CD8-positive, alpha-beta memory T cell (primary cell): ENCODE measurements around the gene ZNF620. TPM values are rescaled to one million over a fixed set of nuclear protein-coding genes. Genes with fewer than 3 reads are reported as not detected.

Source experiments
- CTCF ChIA-PET: fragments of 350-600 bp; sonication (Branson Sonifier 250); formaldehyde crosslinking; loops from one replicate; lab custom pipeline; 2021; ENCODE audit warnings: antibody characterized with exemption; lab: Charles Lee
- POLR2A ChIA-PET: fragments of 350-600 bp; sonication (Branson Sonifier 250); formaldehyde crosslinking; loops from one replicate; lab custom pipeline; 2021; ENCODE audit warnings: antibody characterized with exemption; lab: Charles Lee
- DNase-seq, 5 donors: peaks; one replicate each; pipeline versions ENCODE4 v3.0.0 to v3.0.0-alpha.2; 2020 to 2022; ENCODE audit warnings: mixed read lengths in 1 of 5
- H3K27ac ChIP-seq: one replicate; pipeline ENCODE4 v1.7.0; 2013; ENCODE audit warnings: low read depth, mild to moderate bottlenecking, low read length, moderate library complexity
- H3K27me3 ChIP-seq: 2 replicates; pipeline ENCODE4 v1.7.0; 2013; ENCODE audit warnings: low read length, mild to moderate bottlenecking; ENCODE audit not compliant: insufficient read depth, poor library complexity, severe bottlenecking
- H3K36me3 ChIP-seq: 2 replicates; pipeline ENCODE4 v1.7.0; 2013; ENCODE audit warnings: mild to moderate bottlenecking, low read length, moderate library complexity; ENCODE audit not compliant: insufficient read depth
- H3K4me1 ChIP-seq: 2 replicates; pipeline ENCODE4 v1.7.0; 2013; ENCODE audit warnings: mild to moderate bottlenecking, low read length, moderate library complexity; ENCODE audit not compliant: insufficient read depth
- H3K4me3 ChIP-seq: 2 replicates; pipeline ENCODE4 v1.7.0; 2013; ENCODE audit warnings: mild to moderate bottlenecking, low read length
- H3K9me3 ChIP-seq: 2 replicates; pipeline ENCODE4 v1.7.0; 2013; ENCODE audit warnings: mild to moderate bottlenecking, low read length
- H3K27ac Mint-ChIP-seq, 8 donors: one replicate each; pipeline ENCODE4 v1.8.0; 2020 to 2021; ENCODE audit warnings: mixed read lengths in 8 of 8, mild to moderate bottlenecking in 6 of 8, inconsistent platforms in 3 of 8, moderate library complexity in 3 of 8
- H3K27me3 Mint-ChIP-seq, 2 donors: one replicate each; pipeline ENCODE4 v1.8.0; 2020 to 2021; ENCODE audit warnings: mixed read lengths in 2 of 2, mild to moderate bottlenecking in 1 of 2, moderate library complexity in 1 of 2
- H3K36me3 Mint-ChIP-seq, 3 donors: one replicate each; pipeline ENCODE4 v1.8.0; 2020 to 2021; ENCODE audit warnings: mixed read lengths in 3 of 3, inconsistent platforms in 1 of 3, mild to moderate bottlenecking in 1 of 3
- H3K4me1 Mint-ChIP-seq, 3 donors: one replicate each; pipeline ENCODE4 v1.8.0; 2020 to 2021; ENCODE audit warnings: mixed read lengths in 3 of 3, inconsistent platforms in 1 of 3, mild to moderate bottlenecking in 1 of 3
- H3K4me3 Mint-ChIP-seq, 7 donors: one replicate each; pipeline ENCODE4 v1.8.0; 2020 to 2021; ENCODE audit warnings: mixed read lengths in 7 of 7, mild to moderate bottlenecking in 6 of 7, moderate library complexity in 4 of 7, inconsistent platforms in 2 of 7
- H3K9me3 Mint-ChIP-seq, 5 donors: one replicate each; pipeline ENCODE4 v1.8.0; 2020 to 2022; ENCODE audit warnings: mixed read lengths in 5 of 5, mild to moderate bottlenecking in 3 of 5, moderate library complexity in 2 of 5, inconsistent platforms in 1 of 5
- polyA plus RNA-seq: library from polyadenylated mRNA; unstranded; fragments of 300-500 nt; fragmentation: Illumina TruSeq; gene quantifications from one replicate; pipeline ENCODE4 v1.2.3, GENCODE V29; 2021
- total RNA-seq, 2 experiments: library from RNA; stranded (reverse); gene quantifications; one replicate each; pipeline ENCODE4 v1.2.3, GENCODE V29; 2021

The ZNF620 gene
- total and polyA plus RNA-seq, 3 experiments from 2014 or later: 2.9 to 7.6 (median 7.1) TPM

DNA sequence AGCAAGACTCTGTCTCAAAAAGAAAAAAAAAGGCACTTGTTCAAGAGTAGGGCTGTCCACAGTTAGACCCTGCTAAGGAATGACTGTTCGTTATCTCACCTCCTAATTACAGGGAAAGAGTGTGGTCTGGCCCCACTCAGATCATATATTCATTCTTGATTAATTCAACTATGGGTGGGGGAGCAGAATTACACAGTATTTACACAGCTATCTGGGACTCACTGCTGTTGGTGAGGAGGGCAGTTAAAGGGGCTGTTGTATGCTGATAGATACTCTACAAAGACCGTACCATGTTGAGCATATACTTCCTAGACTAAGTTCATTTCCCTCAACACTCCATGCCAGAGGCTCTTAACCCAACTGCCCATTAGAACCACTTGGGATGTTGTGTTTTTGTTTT lies 3.8 kb upstream of the ZNF620 start:
- Histone ChIP-seq H3K9me3 (no peaks in the 10 kb centered on the region), H3K4me3 (no peak overlapping the region), H3K27ac (no peak overlapping the region), H3K36me3 (no peaks in the 10 kb centered on the region), H3K4me1 (peaks cover 10% of the 10 kb centered on the region), H3K27me3 (no peaks in the 10 kb centered on the region)
- H3K36me3 Mint-ChIP-seq: peaks cover 0 to 3% (median 1%) of the 10 kb centered on the region in 3 donors
- H3K27ac Mint-ChIP-seq: no peak overlapping the region
- peaks cover 15 to 21% (median 20%) of the 10 kb centered on the region in 3 donors for H3K4me1 Mint-ChIP-seq
- H3K9me3 Mint-ChIP-seq: no peaks in the 10 kb centered on the region
- ChIA-PET CTCF (interaction anchor here (0.6 kb wide), 1 partner anchor 115 kb away, joined by 3 read pairs; the partner anchor contains the start of gene ENTPD3), POLR2A (no interaction called here)
- no peak for DNase-seq
- no peak overlapping the region for H3K4me3 Mint-ChIP-seq
- H3K27me3 Mint-ChIP-seq: no peaks in the 10 kb centered on the region

DNA sequence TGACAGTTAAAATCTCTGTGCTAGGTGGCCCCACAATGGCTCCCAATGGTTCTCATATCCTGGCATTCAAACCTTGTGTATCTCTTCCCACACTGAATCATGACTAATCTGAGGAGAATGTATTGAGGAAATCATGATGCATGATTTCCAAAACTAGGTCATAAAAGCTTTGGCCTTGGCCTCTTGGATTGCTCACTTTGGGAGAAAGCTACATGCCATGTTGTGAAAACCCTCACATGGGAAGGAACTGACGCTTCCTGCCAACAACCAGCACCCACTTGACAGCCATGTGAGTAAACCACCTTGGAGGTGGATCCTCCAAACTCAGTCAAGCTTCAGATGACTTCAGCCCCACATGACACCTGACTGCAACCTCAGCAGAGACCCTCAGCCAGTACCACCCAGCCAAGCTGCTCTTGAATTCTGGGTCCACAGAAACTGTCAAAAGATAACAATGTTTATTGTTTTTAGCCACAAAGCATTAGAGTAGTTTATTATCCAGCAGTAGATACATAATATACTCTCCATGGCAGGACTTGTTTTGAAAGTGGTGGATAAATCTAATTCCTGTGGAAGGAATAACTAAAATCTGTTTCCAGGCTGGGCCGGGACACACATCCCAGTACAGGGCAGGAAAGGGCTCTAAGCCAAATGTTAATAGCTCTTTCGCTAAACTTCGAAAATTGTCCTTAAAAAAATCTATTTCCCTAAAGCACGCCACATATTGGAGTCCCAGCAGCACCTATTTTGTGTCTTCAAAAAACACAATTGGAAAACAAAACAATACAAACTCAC lies 1.0 kb upstream of the ZNF620 start:
- no peak overlapping the region for H3K27ac ChIP-seq
- H3K4me1 ChIP-seq: peaks cover 10% of the 10 kb centered on the region
- no peaks in the 10 kb centered on the region for H3K9me3 ChIP-seq
- ChIA-PET CTCF (interaction anchor here (0.7 to 1.5 kb wide), 4 partner anchors 19 to 197 kb away, joined by 3 to 8 read pairs (median 4); partner anchors contain the start of gene ZNF621), POLR2A (interaction anchor here (1.0 to 1.5 kb wide), 5 partner anchors 19 to 53 kb away, joined by 3 to 5 read pairs (median 4); partner anchors contain the start of gene ZNF621)
- H3K4me3 ChIP-seq: no peak overlapping the region
- no peaks in the 10 kb centered on the region for H3K36me3 ChIP-seq
- DNase-seq: no peak
- no peaks in the 10 kb centered on the region for H3K27me3 ChIP-seq
- no peaks in the 10 kb centered on the region for H3K27me3 Mint-ChIP-seq
- peaks cover 0 to 3% (median 3%) of the 10 kb centered on the region in 3 donors for H3K36me3 Mint-ChIP-seq
- peaks cover 15 to 21% (median 20%) of the 10 kb centered on the region in 3 donors for H3K4me1 Mint-ChIP-seq
- no peaks in the 10 kb centered on the region for H3K9me3 Mint-ChIP-seq
- peak overlapping the region; percentile 93 to 98 (median 97) for H3K4me3 Mint-ChIP-seq
- H3K27ac Mint-ChIP-seq: peak overlapping the region in 5 of 8 donors; percentile 35 to 90 (median 54)

DNA sequence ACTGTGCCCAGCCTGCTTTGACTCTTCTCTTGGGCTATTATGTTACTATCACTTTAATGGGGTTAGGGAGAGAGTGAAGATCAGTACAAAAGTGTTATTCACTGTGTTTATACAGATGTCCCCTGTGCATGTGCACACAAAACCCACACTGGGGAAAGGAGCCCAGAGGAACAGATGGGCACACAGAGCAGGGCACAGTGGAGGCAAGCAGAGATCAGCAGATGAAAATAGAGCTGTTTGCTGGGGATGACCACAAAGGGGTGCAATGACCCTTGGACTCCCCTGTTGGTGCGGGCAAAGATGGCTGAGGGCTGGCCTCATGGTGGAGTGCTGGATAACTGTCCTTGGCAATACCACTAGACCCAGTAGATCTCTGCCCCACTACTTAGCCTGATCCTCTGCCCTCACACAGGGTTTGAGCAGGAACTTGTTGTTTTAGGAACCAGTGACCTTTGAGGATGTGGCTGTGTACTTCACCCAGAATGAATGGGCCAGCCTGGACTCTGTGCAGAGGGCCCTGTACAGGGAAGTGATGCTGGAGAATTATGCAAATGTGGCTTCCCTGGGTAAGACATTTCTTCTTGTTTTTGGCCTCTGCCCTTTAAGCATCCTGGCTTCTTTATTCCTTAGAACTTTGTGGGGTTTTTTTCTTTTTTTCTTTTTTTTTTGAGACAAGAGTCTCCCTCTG lies 5.3 kb downstream of the ZNF620 start:
- Mint-ChIP-seq H3K36me3 (peaks cover 14 to 38% (median 18%) of the 10 kb centered on the region in 3 donors), H3K9me3 (no peaks in the 10 kb centered on the region), H3K27me3 (no peaks in the 10 kb centered on the region), H3K4me3 (no peak overlapping the region), H3K27ac (no peak overlapping the region), H3K4me1 (peaks cover 7 to 8% (median 8%) of the 10 kb centered on the region in 3 donors)
- Histone ChIP-seq H3K36me3 (no peaks in the 10 kb centered on the region), H3K27me3 (no peaks in the 10 kb centered on the region), H3K4me1 (peaks cover 7% of the 10 kb centered on the region), H3K4me3 (no peak overlapping the region), H3K27ac (no peak overlapping the region), H3K9me3 (no peaks in the 10 kb centered on the region)
- ChIA-PET POLR2A (no interaction called here), CTCF (no interaction called here)
- DNase-seq: no peak

DNA sequence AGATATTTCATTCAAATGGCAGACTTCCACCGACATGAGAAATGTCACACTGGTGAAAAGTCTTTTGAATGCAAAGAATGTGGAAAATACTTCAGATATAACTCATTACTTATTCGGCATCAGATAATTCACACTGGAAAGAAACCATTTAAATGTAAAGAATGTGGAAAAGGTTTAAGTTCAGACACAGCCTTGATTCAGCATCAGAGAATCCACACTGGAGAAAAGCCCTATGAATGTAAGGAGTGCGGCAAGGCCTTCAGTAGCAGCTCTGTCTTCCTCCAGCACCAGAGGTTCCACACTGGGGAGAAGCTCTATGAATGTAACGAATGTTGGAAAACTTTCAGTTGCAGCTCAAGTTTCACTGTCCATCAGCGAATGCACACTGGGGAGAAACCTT lies 10.4 kb downstream of the ZNF620 start:
- Mint-ChIP-seq H3K27ac (no peak overlapping the region), H3K27me3 (no peaks in the 10 kb centered on the region), H3K4me3 (no peak overlapping the region), H3K36me3 (peaks cover 11 to 38% (median 16%) of the 10 kb centered on the region in 3 donors), H3K4me1 (no peaks in the 10 kb centered on the region), H3K9me3 (no peaks in the 10 kb centered on the region)
- ChIA-PET CTCF (no interaction called here), POLR2A (no interaction called here)
- Histone ChIP-seq H3K27me3 (no peaks in the 10 kb centered on the region), H3K36me3 (no peaks in the 10 kb centered on the region), H3K4me1 (no peaks in the 10 kb centered on the region), H3K27ac (no peak overlapping the region), H3K4me3 (no peak overlapping the region), H3K9me3 (no peaks in the 10 kb centered on the region)
- DNase-seq: no peak

DNA sequence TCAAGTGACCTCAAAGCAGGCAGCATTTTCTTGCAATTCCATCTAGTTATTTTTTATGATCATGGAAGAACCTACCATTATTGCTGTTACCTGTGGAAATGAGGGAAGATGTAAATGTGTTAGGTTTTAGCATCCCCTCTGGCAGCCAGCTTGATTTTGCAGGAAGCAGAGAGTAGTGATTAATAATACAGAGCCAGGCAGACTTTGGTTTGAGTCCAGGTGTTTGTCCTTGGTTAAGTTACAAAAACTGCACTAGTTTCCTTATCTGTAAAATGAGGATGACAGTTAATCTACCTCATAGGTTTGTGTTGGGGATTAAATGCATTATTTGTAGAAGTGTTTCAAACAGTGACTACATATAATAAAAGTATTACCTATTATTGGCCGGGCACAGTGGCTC lies 12.2 kb downstream of the ZNF620 start:
- peaks cover 11 to 30% (median 14%) of the 10 kb centered on the region in 3 donors for H3K36me3 Mint-ChIP-seq
- no peak overlapping the region for H3K4me3 Mint-ChIP-seq
- Histone ChIP-seq H3K9me3 (no peaks in the 10 kb centered on the region), H3K36me3 (no peaks in the 10 kb centered on the region), H3K4me3 (no peak overlapping the region), H3K4me1 (no peaks in the 10 kb centered on the region), H3K27ac (no peak overlapping the region), H3K27me3 (no peaks in the 10 kb centered on the region)
- peak overlapping the region in 1 of 8 donors; percentile 22 for H3K27ac Mint-ChIP-seq
- CTCF ChIA-PET: no interaction called here
- POLR2A ChIA-PET: no interaction called here
- DNase-seq: no peak
- no peaks in the 10 kb centered on the region for H3K4me1 Mint-ChIP-seq
- no peaks in the 10 kb centered on the region for H3K27me3 Mint-ChIP-seq
- H3K9me3 Mint-ChIP-seq: no peaks in the 10 kb centered on the region

DNA sequence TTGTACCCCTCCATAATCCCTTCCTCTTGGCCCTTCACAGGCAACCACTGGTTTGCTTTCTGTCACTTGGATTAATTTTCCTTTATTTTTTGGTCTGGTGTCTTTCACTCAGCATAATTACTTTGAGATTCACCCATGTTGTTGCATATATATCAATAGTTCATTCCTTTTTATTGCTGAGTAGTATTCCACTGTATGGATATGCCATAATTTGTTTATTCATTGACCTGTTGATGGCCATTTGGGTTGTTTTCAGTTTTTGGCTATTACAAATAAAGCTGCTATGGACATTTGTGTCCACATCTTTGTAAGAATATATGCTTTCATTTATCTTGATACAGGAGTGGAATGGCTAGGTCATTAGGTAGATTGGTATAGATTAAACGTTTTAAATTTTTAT lies 13.0 kb downstream of the ZNF620 start:
- H3K27ac ChIP-seq: no peak overlapping the region
- DNase-seq: no peak
- H3K27ac Mint-ChIP-seq: no peak overlapping the region
- no peak overlapping the region for H3K4me3 Mint-ChIP-seq
- no peaks in the 10 kb centered on the region for H3K36me3 ChIP-seq
- no peak overlapping the region for H3K4me3 ChIP-seq
- H3K4me1 Mint-ChIP-seq: peaks cover 0 to 3% (median 0%) of the 10 kb centered on the region in 3 donors
- no peaks in the 10 kb centered on the region for H3K27me3 Mint-ChIP-seq
- H3K9me3 Mint-ChIP-seq: no peaks in the 10 kb centered on the region
- no peaks in the 10 kb centered on the region for H3K27me3 ChIP-seq
- ChIA-PET CTCF (no interaction called here), POLR2A (no interaction called here)
- no peaks in the 10 kb centered on the region for H3K4me1 ChIP-seq
- peaks cover 11 to 29% (median 14%) of the 10 kb centered on the region in 3 donors for H3K36me3 Mint-ChIP-seq
- H3K9me3 ChIP-seq: no peaks in the 10 kb centered on the region

DNA sequence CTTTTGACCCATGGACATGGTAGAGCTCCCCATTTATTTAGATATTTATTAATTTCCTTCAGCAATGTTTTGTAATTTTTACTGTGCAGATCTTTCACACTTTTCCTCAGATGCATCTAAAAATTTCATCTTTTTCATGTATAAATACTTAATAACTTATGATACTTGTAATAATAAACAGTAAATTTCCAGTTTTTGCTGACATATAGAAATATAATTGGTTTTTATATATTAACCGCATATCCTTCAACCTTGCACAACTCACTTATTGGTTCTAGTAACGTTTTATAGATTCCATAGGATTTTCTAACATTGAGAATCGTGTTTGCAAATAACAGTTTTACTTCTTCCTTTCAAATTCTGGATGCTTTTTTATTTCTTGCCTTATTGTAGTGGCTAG lies 15.4 kb downstream of the ZNF620 start:
- POLR2A ChIA-PET: no interaction called here
- CTCF ChIA-PET: no interaction called here
- Histone ChIP-seq H3K27ac (no peak overlapping the region), H3K9me3 (no peaks in the 10 kb centered on the region), H3K27me3 (no peaks in the 10 kb centered on the region), H3K4me3 (no peak overlapping the region), H3K4me1 (peaks cover 12% of the 10 kb centered on the region), H3K36me3 (no peaks in the 10 kb centered on the region)
- Mint-ChIP-seq H3K4me3 (peak overlapping the region in 1 of 7 donors; percentile 92), H3K36me3 (peaks cover 2 to 19% (median 7%) of the 10 kb centered on the region in 3 donors), H3K4me1 (peaks cover 16 to 22% (median 18%) of the 10 kb centered on the region in 3 donors), H3K27me3 (no peaks in the 10 kb centered on the region), H3K27ac (no peak overlapping the region), H3K9me3 (no peaks in the 10 kb centered on the region)
- no peak for DNase-seq
